Mesothelial cell of epicardium (in vitro differentiated cells): ENCODE measurements around the gene JUN. TPM values are rescaled to one million over a fixed set of nuclear protein-coding genes. Genes with fewer than 3 reads are reported as not detected.

ENCODE experiments used
- DNase-seq, 2 experiments: peaks; one replicate each; pipeline ENCODE4 v3.0.0; 2021; ENCODE audit warnings: low spot score in 2 of 2; ENCODE audit not compliant: unreplicated experiment in 2 of 2
- H3K27ac Mint-ChIP-seq: 2 replicates; pipeline ENCODE4 v1.8.0; 2021; ENCODE audit warnings: mixed read lengths
- H3K27me3 Mint-ChIP-seq: 2 replicates; pipeline ENCODE4 v1.8.0; 2021; ENCODE audit warnings: low read depth, mixed read lengths
- H3K36me3 Mint-ChIP-seq: 2 replicates; pipeline ENCODE4 v1.8.0; 2021; ENCODE audit warnings: mixed read lengths
- H3K4me1 Mint-ChIP-seq: 2 replicates; pipeline ENCODE4 v1.8.0; 2021; ENCODE audit warnings: mixed read lengths
- H3K4me3 Mint-ChIP-seq: 2 replicates; pipeline ENCODE4 v1.8.0; 2021; ENCODE audit warnings: mild to moderate bottlenecking, moderate library complexity, mixed read lengths
- H3K9me3 Mint-ChIP-seq: 2 replicates; pipeline ENCODE4 v1.8.0; 2021; ENCODE audit warnings: mixed read lengths
- total RNA-seq: library from RNA; stranded (reverse); gene quantifications from 3 replicates; pipeline ENCODE4 v1.2.1, GENCODE V29; 2021
- TF ChIP-seq, protein P1 (sequence below): fragments of 200-600 bp; sonication (generic); IDR thresholded peaks from one replicate; pipeline ENCODE4 v1.5.0; 2021; ENCODE audit warnings: antibody characterized with exemption; ENCODE audit not compliant: unreplicated experiment

The JUN gene
- total RNA-seq, 1 donor from 2014 or later: 242 TPM

DNA sequence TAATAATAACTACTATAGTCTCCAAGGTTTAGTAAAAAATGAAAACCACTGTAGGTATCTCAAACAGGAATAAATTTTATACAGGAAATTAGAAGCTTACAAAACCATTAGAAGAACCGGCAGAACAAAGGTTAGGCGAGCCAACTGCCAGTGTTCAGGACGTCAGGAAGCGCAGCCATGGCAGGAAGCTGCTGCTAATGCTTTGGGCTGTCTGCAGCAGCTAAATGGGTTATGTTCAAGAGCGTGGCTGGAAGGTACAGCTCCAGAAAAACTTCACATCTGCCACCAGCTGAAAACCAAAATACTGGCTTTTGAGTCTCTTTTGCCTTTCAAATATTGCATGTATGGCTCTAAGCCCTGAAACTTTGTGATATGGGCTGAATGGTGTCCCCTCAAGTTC is 48.3 kb downstream of the JUN start:
- Mint-ChIP-seq H3K27ac (no peak overlapping the region), H3K27me3 (no peaks in the 10 kb centered on the region), H3K9me3 (peaks cover 5% of the 10 kb centered on the region), H3K4me3 (no peak overlapping the region), H3K4me1 (peaks cover 8% of the 10 kb centered on the region), H3K36me3 (no peaks in the 10 kb centered on the region)
- TF ChIP-seq, protein P1, sequence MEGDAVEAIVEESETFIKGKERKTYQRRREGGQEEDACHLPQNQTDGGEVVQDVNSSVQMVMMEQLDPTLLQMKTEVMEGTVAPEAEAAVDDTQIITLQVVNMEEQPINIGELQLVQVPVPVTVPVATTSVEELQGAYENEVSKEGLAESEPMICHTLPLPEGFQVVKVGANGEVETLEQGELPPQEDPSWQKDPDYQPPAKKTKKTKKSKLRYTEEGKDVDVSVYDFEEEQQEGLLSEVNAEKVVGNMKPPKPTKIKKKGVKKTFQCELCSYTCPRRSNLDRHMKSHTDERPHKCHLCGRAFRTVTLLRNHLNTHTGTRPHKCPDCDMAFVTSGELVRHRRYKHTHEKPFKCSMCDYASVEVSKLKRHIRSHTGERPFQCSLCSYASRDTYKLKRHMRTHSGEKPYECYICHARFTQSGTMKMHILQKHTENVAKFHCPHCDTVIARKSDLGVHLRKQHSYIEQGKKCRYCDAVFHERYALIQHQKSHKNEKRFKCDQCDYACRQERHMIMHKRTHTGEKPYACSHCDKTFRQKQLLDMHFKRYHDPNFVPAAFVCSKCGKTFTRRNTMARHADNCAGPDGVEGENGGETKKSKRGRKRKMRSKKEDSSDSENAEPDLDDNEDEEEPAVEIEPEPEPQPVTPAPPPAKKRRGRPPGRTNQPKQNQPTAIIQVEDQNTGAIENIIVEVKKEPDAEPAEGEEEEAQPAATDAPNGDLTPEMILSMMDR: no peak
- no peak for DNase-seq

DNA sequence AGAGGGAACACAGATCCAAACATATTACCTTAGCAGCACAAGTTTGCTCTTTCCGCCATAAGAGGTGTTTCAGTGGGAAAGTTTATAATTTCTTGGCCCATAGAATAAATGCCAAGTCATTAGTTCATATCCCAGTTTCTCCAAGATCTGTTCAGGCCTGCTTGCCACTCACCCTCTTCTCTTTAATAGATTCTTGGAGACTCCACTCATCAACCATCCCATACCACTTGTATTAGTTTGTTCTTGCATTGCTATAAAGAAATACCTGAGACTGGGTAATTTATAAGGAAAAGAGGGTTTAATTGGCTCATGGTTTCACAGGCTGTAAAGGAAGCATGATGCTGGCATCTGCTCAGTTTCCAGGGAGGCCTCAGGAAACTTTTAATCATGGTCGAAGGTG is 49.2 kb downstream of the JUN start:
- Mint-ChIP-seq H3K4me3 (no peak overlapping the region), H3K27me3 (no peaks in the 10 kb centered on the region), H3K9me3 (peaks cover 5% of the 10 kb centered on the region), H3K36me3 (no peaks in the 10 kb centered on the region), H3K27ac (no peak overlapping the region), H3K4me1 (no peaks in the 10 kb centered on the region)
- TF ChIP-seq, protein P1: no peak
- no peak for DNase-seq

DNA sequence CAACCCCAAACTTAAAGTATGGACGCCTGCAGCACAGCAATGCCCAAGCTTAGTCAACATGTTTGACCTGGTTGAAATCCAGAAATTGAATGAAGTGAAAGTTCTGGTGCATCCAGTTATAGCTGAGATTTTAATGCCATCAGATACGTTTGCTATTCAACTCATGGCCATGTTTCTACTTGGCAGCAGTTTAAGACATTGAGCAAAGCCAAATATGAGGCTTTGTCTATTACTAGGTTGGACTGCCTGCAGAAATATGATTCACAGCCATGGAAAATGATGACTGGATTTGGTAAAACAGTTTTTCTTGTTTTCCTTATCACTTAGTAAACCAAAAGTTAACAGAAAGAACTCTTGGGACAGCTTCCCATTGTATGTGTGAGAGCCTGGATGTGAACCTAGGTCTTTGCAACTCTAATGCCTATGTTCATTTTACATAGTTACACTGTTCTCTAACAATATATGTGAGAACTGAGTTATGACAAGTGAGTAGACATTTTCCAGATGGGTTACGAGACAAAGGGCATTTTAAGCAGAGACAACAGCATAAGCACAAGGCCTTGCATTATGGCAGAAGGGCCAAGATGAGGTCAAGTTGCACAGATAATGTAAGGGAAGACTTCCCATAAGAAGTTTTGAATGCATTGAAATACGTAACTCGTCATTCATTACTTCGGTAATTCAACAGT is 51.6 kb downstream of the JUN start:
- TF ChIP-seq, protein P1: no peak
- no peak overlapping the region for H3K27ac Mint-ChIP-seq
- H3K9me3 Mint-ChIP-seq: peaks cover 5% of the 10 kb centered on the region
- H3K4me1 Mint-ChIP-seq: peaks cover 3% of the 10 kb centered on the region
- H3K36me3 Mint-ChIP-seq: no peaks in the 10 kb centered on the region
- no peak overlapping the region for H3K4me3 Mint-ChIP-seq
- DNase-seq: no peak
- no peaks in the 10 kb centered on the region for H3K27me3 Mint-ChIP-seq

Other genes starting within 250 kb of the JUN start
- gene OMA1, start 237.3 kb downstream of the JUN start, total RNA-seq: 17.7 to 26.1 TPM (median 20.0 TPM) in 3 replicates
- gene TACSTD2, start 206.8 kb downstream of the JUN start, total RNA-seq: 22.7 to 25.3 TPM (median 25.0 TPM) in 3 replicates
- 66.5 to 74.2 TPM (median 69.5 TPM) in 3 replicates for gene MYSM1, start 84.0 kb downstream of the JUN start, total RNA-seq